Sigmoid colon (tissue), 4 donors: ENCODE measurements around the gene PDE4DIP.
"Not testable (repeated sequence)": the region's sequence is repeated elsewhere in the genome, so short reads cannot be mapped to it uniquely, and the experiment has no call there.

Experiments used
- EP300 ChIP-seq, 4 donors: sonication (generic); formaldehyde crosslinking; IDR thresholded peaks; one replicate each; pipeline ENCODE4 v1.6.1; 2017; ENCODE audit warnings: antibody characterized with exemption in 4 of 4
- POLR2A ChIP-seq, 2 donors: fragments of 450-650 bp; IDR thresholded peaks; one replicate each; pipeline ENCODE4 v1.6.1; 2016; ENCODE audit warnings: antibody characterized with exemption in 2 of 2, mild to moderate bottlenecking in 2 of 2, moderate library complexity in 2 of 2
- POLR2AphosphoS5 ChIP-seq, 4 donors: sonication (generic); formaldehyde crosslinking; IDR thresholded peaks; one replicate each; pipeline ENCODE4 v1.6.1; 2017; ENCODE audit warnings: antibody characterized with exemption in 4 of 4
- TF ChIP-seq, protein P1 (sequence below), 4 experiments: fragments of 450-650 bp in 3 of 4; fragments of 200-600 bp in 1 of 4; IDR thresholded peaks; one replicate each; pipeline ENCODE4 v1.5.1; 2016 to 2019; ENCODE audit warnings: antibody characterized with exemption in 4 of 4, mild to moderate bottlenecking in 3 of 4, moderate library complexity in 2 of 4

DNA sequence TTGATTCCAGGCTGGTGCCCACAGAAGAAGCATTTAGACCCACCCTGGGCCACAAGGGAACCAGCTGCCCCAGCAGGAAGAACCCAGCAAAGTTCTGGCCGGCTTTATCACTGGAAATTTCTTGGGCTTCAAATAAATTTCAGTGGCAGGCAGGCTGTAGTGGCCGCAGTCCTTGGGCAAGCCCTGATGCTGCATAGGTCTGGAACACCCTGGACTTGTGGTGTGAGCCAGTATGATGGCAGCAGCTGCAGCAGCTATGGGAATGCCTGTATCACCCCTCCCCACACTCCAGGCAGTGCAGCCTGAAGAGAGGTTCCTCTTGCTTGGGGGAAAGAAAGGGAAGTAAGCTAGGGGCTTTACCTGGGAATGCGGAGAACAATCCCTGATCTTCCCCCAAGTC is 189.7 kb downstream of the PDE4DIP start:
- TF ChIP-seq POLR2AphosphoS5, POLR2A, EP300 (IDR thresholded peaks at IDR 0.05): not testable (repeated sequence)
- TF ChIP-seq, protein P1, sequence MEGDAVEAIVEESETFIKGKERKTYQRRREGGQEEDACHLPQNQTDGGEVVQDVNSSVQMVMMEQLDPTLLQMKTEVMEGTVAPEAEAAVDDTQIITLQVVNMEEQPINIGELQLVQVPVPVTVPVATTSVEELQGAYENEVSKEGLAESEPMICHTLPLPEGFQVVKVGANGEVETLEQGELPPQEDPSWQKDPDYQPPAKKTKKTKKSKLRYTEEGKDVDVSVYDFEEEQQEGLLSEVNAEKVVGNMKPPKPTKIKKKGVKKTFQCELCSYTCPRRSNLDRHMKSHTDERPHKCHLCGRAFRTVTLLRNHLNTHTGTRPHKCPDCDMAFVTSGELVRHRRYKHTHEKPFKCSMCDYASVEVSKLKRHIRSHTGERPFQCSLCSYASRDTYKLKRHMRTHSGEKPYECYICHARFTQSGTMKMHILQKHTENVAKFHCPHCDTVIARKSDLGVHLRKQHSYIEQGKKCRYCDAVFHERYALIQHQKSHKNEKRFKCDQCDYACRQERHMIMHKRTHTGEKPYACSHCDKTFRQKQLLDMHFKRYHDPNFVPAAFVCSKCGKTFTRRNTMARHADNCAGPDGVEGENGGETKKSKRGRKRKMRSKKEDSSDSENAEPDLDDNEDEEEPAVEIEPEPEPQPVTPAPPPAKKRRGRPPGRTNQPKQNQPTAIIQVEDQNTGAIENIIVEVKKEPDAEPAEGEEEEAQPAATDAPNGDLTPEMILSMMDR (IDR thresholded peaks at IDR 0.05), result not testable (repeated sequence)
